Retinal pigment epithelial cell (primary cell): Measurements from ENCODE around the gene TBC1D14.

ENCODE experiments used
- DNase-seq: peaks from one replicate; pipeline ENCODE4 v3.0.0-alpha.2; 2010; ENCODE audit warnings: low read depth
- H3K4me3 ChIP-seq: 2 replicates; pipeline ENCODE4 v1.5.1; 2011; ENCODE audit warnings: mild to moderate bottlenecking, low read length, control low read depth, moderate library complexity
- CTCF ChIP-seq: conservative IDR thresholded peaks from 2 replicates; pipeline ENCODE4 v1.5.1; 2011; ENCODE audit warnings: low read depth, low read length, control low read depth, inconsistent platforms

TBC1D14 gene

GRCh38 chr4:7070729-7071511, 161.3 kb downstream of the TBC1D14 start:
- no peak for DNase-seq
- TF ChIP-seq CTCF = peak; percentile 99
- H3K4me3 ChIP-seq = no peak overlapping the region

GRCh38 chr4:7073059-7073458, 163.4 kb downstream of the TBC1D14 start:
- H3K4me3 ChIP-seq = no peak overlapping the region
- no peak for DNase-seq
- TF ChIP-seq CTCF = no peak

GRCh38 chr4:7073526-7074390, 164.1 kb downstream of the TBC1D14 start:
- no peak for TF ChIP-seq CTCF
- DNase-seq = no peak
- no peak overlapping the region for H3K4me3 ChIP-seq

- DNase-seq = no peak
- no peak overlapping the region for H3K4me3 ChIP-seq
- TF ChIP-seq CTCF = no peak
Measured at GRCh38 chr4:7074426-7074825, 164.8 kb downstream of the TBC1D14 start.

- TF ChIP-seq CTCF = no peak
- DNase-seq = no peak
- H3K4me3 ChIP-seq = no peak overlapping the region
Measured at GRCh38 chr4:7075962-7076695, 166.5 kb downstream of the TBC1D14 start.

GRCh38 chr4:7076696-7077082, 167.1 kb downstream of the TBC1D14 start:
- H3K4me3 ChIP-seq = no peak overlapping the region
- DNase-seq = no peak
- TF ChIP-seq CTCF = no peak
